Measurements from ENCODE around the gene STEAP2. TPM values are rescaled to one million over a fixed set of nuclear protein-coding genes. Genes with fewer than 3 reads are reported as not detected.
"Not testable (repeated sequence)": the region's sequence is repeated elsewhere in the genome, so short reads cannot be mapped to it uniquely, and the experiment has no call there.

The STEAP2 gene
- total RNA-seq, 1 donor from 2014 or later = 2.1 TPM

DNA sequence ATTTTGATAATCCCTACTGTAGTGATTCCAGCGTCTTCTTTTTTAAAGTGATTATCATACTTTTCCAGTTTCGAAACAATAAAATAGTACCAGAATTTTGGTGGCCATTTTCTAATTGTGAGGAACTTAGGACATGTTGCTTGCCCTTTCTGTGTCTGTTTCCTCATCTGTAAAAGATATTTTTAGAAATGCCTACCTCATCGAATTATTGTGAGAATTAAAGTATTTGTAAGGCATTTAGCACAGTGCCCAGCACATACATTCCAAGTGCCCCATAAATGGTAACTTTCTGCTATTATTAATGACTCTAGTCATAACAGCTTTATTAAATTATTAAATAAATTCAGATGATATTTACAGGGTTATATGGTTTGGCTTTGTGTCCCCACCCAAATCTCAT, 37.2 kb downstream of the STEAP2 start:
- DNase-seq (ENCODE audit: low read depth) = no peak
- TF ChIP-seq, protein P1, sequence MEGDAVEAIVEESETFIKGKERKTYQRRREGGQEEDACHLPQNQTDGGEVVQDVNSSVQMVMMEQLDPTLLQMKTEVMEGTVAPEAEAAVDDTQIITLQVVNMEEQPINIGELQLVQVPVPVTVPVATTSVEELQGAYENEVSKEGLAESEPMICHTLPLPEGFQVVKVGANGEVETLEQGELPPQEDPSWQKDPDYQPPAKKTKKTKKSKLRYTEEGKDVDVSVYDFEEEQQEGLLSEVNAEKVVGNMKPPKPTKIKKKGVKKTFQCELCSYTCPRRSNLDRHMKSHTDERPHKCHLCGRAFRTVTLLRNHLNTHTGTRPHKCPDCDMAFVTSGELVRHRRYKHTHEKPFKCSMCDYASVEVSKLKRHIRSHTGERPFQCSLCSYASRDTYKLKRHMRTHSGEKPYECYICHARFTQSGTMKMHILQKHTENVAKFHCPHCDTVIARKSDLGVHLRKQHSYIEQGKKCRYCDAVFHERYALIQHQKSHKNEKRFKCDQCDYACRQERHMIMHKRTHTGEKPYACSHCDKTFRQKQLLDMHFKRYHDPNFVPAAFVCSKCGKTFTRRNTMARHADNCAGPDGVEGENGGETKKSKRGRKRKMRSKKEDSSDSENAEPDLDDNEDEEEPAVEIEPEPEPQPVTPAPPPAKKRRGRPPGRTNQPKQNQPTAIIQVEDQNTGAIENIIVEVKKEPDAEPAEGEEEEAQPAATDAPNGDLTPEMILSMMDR (conservative IDR thresholded peaks at IDR 0.05; ENCODE audit: low read depth, low read length) = no peak
- no peak overlapping the region for H3K4me3 ChIP-seq (ENCODE audit: low read depth, low read length)

DNA sequence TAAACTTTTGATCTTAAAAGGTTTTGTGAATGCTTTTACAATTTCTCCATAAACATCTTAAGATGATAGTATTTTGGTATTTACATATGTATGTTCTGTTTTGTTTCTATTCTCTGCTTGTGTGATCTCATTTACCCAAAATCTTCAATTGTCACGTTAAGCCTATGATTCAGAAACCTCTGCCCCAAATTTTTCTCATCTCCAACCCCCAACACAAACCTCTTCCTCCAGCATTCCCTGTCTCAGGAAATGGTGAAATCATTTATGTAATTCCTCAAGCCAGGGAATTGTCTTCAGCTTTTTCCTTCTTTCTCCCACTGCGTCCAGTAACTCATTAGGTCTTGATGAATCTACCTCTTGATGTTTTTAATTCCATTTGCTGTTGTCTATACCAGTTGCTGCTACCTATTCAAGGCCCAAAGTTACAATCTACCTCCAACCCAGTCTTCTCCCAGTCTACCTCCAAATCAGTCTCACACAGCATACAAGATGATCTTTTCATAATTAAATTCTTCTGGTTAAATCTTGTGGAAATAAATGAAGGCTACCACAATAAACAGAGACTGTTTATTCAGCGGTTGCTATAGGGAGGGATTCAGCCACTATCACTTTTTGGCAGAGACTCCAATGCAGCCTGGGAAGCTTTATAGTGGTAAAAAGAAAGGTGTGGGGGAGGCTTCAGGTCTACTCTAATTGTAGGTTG, 39.2 kb downstream of the STEAP2 start:
- TF ChIP-seq, protein P1 (conservative IDR thresholded peaks at IDR 0.05; ENCODE audit: low read depth, low read length) = no peak
- no peak for DNase-seq (ENCODE audit: low read depth)
- H3K4me3 ChIP-seq (ENCODE audit: low read depth, low read length) = no peak overlapping the region

DNA sequence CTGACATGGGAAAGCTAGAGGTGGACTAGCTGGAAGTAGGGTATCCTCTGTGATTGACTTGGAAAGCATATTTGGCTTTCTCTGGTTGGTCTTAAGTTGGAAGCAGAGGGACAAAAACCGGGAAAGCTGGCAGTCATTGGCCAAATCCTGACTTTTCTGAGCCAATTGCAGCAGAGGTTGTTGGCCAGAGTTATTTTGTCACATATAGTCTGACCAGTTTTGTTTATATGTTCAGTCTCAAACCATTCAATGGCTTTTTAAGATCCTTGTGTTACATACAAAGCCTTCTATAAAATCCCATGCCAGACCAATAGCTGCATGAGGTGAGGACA, 39.7 kb downstream of the STEAP2 start:
- TF ChIP-seq, protein P1 (conservative IDR thresholded peaks at IDR 0.05; ENCODE audit: low read depth, low read length) = no peak
- no peak overlapping the region for H3K4me3 ChIP-seq (ENCODE audit: low read depth, low read length)
- DNase-seq (ENCODE audit: low read depth) = no peak

DNA sequence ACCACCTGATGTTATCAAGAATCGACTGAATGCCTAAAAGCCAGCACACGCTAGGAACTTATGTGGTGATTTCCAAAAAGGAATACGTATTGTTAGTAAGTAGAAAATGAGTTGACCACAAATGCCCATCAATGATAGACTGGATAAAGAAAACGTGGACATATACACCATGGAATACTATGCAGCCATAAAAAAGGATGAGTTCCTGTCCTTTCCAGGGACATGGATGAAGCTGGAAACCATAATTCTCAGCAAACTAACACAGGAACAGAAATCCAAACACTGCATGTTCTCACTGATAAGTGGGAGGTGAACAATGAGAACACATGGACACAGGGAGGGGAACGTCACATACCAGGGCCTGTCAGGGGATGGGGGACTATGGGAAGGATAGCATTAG, 44.5 kb downstream of the STEAP2 start:
- DNase-seq (ENCODE audit: low read depth); H3K4me3 ChIP-seq (ENCODE audit: low read depth, low read length): not testable (repeated sequence)

DNA sequence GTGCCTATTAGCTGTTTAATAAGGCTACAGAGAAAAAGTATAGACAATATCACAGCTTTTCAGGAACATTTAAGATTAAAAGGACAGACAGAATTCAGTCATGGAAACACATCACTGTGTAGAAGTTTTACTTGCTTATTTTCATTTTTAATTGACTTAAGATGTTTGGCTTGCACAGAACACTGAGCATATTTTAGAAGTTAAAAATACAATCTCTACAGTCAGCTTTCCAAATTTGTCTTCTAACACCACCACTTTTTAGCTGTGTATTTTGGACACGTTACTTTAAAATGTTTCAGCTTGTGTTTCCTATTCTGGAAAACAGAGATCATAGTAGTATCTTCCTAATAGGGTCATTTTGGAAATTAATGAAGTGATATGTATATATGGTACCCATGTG, 45.2 kb downstream of the STEAP2 start:
- DNase-seq (ENCODE audit: low read depth) = no peak
- TF ChIP-seq, protein P1 (conservative IDR thresholded peaks at IDR 0.05; ENCODE audit: low read depth, low read length) = no peak
- no peak overlapping the region for H3K4me3 ChIP-seq (ENCODE audit: low read depth, low read length)

DNA sequence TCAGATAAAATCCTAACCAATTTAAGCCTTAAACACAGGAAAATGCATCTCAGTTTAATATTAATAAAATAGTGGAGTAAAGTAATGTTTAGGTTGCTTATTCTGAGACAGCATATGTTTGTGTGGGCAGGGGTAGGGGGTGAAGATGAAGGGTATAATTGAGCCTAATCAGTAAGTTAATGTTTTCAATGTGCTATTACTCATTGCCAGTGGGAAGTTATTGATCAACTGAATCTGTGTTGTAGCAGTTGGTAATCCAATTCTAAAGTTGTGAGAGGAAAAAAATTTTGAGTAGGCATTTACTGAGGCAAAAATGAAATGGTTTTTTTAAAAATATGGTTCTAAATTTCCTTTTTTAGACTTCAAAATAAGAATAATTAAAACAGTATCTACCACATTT, 49.9 kb downstream of the STEAP2 start:
- TF ChIP-seq, protein P1 (conservative IDR thresholded peaks at IDR 0.05; ENCODE audit: low read depth, low read length) = no peak
- DNase-seq (ENCODE audit: low read depth) = no peak
- H3K4me3 ChIP-seq (ENCODE audit: low read depth, low read length) = no peak overlapping the region

DNA sequence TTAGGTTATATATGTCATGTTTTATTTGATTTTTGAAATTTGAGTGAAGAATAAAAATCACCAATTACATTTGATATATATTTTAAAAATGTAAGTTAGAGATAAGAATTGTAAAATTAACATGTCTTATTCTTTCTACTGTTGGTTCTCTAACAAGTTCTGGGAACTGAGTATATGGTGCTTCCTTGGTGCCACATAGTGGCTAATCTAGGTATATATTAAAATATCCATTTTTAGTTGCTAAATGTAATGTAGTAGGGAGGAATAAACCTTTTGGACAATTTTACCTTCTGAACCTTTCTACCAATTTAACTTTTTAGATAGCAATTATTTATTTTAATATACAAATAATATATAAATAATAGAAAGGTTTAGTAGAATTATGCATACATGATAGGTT, 50.9 kb downstream of the STEAP2 start:
- TF ChIP-seq, protein P1 (conservative IDR thresholded peaks at IDR 0.05; ENCODE audit: low read depth, low read length) = peak; percentile 62
- no peak overlapping the region for H3K4me3 ChIP-seq (ENCODE audit: low read depth, low read length)
- DNase-seq (ENCODE audit: low read depth) = no peak

Data from epithelial cell of proximal tubule (primary cell).